SK-N-SH (cell line): ENCODE measurements around the gene RHBDD3.

Source experiments
- EZH2phosphoT487 ChIP-seq: fragments of 200-600 bp; sonication (generic); IDR thresholded peaks from 2 replicates; pipeline ENCODE4 v1.6.1; 2017; ENCODE audit warnings: low read depth, mixed run types, mild to moderate bottlenecking, antibody characterized with exemption, moderate library complexity, borderline replicate concordance
- JUND ChIP-seq: IDR thresholded peaks from 2 replicates; pipeline ENCODE4 v1.4.0; 2012
- POLR2AphosphoS5 ChIP-seq: IDR thresholded peaks from 2 replicates; pipeline ENCODE4 v1.6.1; 2012; ENCODE audit warnings: low read depth, low read length
- RAD21 ChIP-seq: IDR thresholded peaks from 2 replicates; pipeline ENCODE4 v1.6.1; 2012; ENCODE audit warnings: mild to moderate bottlenecking, low read length
- TF ChIP-seq, protein P1 (sequence below): fragments of 200-600 bp; sonication (generic); IDR thresholded peaks from 2 replicates; pipeline ENCODE4 v1.6.1; 2017; ENCODE audit warnings: antibody characterized with exemption, mild to moderate bottlenecking, moderate library complexity

DNA sequence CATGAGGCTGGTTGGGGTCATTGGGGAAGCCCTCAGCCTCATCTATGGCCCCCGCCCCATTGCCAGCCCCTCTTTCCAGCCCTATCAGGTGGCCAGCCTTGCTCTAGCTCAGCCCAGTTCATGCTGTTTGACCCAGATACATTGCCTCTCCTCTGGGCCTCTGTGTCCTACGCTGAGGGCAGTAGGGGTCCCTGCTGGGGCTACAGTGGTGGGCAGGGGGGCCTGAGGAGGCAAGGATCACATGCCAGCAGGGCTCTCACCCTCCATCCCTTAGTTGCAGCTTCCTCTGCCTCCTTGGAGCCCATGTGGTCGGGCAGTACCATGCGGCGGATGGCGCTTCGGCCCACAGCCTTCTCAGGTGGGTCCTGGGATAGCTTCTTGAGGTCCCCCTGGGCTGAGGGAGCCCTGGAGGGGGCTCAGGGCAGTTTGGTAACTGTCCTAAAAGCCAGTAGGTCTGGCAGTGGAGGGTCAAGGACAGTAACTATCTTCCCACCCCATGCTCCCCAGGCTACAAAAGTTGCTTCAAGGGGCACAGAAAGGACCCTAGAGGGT, 42.8 kb downstream of the RHBDD3 start:
- TF ChIP-seq EZH2phosphoT487 (no peak), JUND (no peak), POLR2AphosphoS5 (no peak), RAD21 (no peak)
- TF ChIP-seq, protein P1, sequence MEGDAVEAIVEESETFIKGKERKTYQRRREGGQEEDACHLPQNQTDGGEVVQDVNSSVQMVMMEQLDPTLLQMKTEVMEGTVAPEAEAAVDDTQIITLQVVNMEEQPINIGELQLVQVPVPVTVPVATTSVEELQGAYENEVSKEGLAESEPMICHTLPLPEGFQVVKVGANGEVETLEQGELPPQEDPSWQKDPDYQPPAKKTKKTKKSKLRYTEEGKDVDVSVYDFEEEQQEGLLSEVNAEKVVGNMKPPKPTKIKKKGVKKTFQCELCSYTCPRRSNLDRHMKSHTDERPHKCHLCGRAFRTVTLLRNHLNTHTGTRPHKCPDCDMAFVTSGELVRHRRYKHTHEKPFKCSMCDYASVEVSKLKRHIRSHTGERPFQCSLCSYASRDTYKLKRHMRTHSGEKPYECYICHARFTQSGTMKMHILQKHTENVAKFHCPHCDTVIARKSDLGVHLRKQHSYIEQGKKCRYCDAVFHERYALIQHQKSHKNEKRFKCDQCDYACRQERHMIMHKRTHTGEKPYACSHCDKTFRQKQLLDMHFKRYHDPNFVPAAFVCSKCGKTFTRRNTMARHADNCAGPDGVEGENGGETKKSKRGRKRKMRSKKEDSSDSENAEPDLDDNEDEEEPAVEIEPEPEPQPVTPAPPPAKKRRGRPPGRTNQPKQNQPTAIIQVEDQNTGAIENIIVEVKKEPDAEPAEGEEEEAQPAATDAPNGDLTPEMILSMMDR: no peak
